DOHH2 (cell line): Measurements from ENCODE around the gene SIRT5.
A peak's percentile ranks its signal among the peaks of the same experiment; 100 is the strongest.

Source experiments
- H3F3A ChIP-seq: fragments of 200-600 bp; sonication (generic), shearing (Covaris generic); 2 replicates; pipeline ENCODE4 v1.6.0; 2016; ENCODE audit warnings: antibody characterized with exemption, mild to moderate bottlenecking; ENCODE audit not compliant: control insufficient read depth, insufficient read depth
- H3K27ac ChIP-seq: fragments of 200-600 bp; sonication (generic); 2 replicates; pipeline ENCODE4 v1.5.1; 2014; ENCODE audit warnings: low read depth, mild to moderate bottlenecking, low read length, moderate library complexity
- H3K27me3 ChIP-seq: fragments of 200-600 bp; sonication (generic); 2 replicates; pipeline ENCODE4 v1.6.1; 2014; ENCODE audit warnings: mild to moderate bottlenecking, low read length, mixed read lengths; ENCODE audit not compliant: control insufficient read depth
- H3K36me3 ChIP-seq: fragments of 200-600 bp; sonication (generic); 2 replicates; pipeline ENCODE4 v1.6.1; 2014; ENCODE audit warnings: mild to moderate bottlenecking, low read length, moderate library complexity, mixed read lengths; ENCODE audit not compliant: control insufficient read depth
- H3K4me1 ChIP-seq: fragments of 200-600 bp; sonication (generic); 2 replicates; pipeline ENCODE4 v1.6.1; 2014; ENCODE audit warnings: mild to moderate bottlenecking, low read length, mixed read lengths; ENCODE audit not compliant: control insufficient read depth
- H3K4me2 ChIP-seq: fragments of 200-600 bp; sonication (generic); 2 replicates; pipeline ENCODE4 v1.6.0; 2014; ENCODE audit warnings: mild to moderate bottlenecking, low read length, moderate library complexity
- H3K4me3 ChIP-seq: fragments of 200-600 bp; sonication (generic); 2 replicates; pipeline ENCODE4 v1.5.1; 2014; ENCODE audit warnings: mild to moderate bottlenecking, low read length, mixed read lengths
- H3K79me2 ChIP-seq: fragments of 200-600 bp; sonication (generic); 2 replicates; pipeline ENCODE4 v1.6.1; 2014; ENCODE audit warnings: mild to moderate bottlenecking, low read length, mixed read lengths; ENCODE audit not compliant: control insufficient read depth
- H3K9me2 ChIP-seq: fragments of 200-600 bp; sonication (generic); replicated peaks from 2 replicates; pipeline ENCODE4 v1.6.1; 2014; ENCODE audit warnings: mild to moderate bottlenecking, low read length, mixed read lengths; ENCODE audit not compliant: control insufficient read depth
- H3K9me3 ChIP-seq: fragments of 200-600 bp; sonication (generic); 2 replicates; pipeline ENCODE4 v1.6.1; 2014; ENCODE audit warnings: antibody characterized with exemption, low read length, mixed read lengths; ENCODE audit not compliant: control insufficient read depth, insufficient read depth
- H4K20me1 ChIP-seq: fragments of 200-600 bp; sonication (generic); 2 replicates; pipeline ENCODE4 v1.6.0; 2014; ENCODE audit warnings: low read depth, mild to moderate bottlenecking, antibody characterized with exemption, low read length, moderate library complexity; ENCODE audit not compliant: control insufficient read depth, insufficient read depth
- CTCF ChIP-seq: fragments of 200-600 bp; sonication (generic); IDR thresholded peaks from one replicate; pipeline ENCODE4 v1.5.1; 2014; ENCODE audit warnings: antibody characterized with exemption, mild to moderate bottlenecking, low read depth, low read length; ENCODE audit not compliant: poor library complexity, severe bottlenecking
- EZH2phosphoT487 ChIP-seq: fragments of 200-600 bp; sonication (generic); IDR thresholded peaks from 2 replicates; pipeline ENCODE4 v1.6.1; 2017; ENCODE audit warnings: borderline replicate concordance, mild to moderate bottlenecking, antibody characterized with exemption, low read length, moderate library complexity, mixed read lengths

SIRT5 gene

GRCh38 chr6:13539572-13539971 is 34.8 kb upstream of the SIRT5 start:
- TF ChIP-seq EZH2phosphoT487 (no peak), CTCF (no peak)
- no peaks in the 10 kb centered on the region for H3F3A ChIP-seq
- H3K4me2 ChIP-seq: peak overlapping the region; percentile 38
- H3K9me2 ChIP-seq: no peaks in the 10 kb centered on the region
- no peaks in the 10 kb centered on the region for H3K27me3 ChIP-seq
- no peaks in the 10 kb centered on the region for H3K9me3 ChIP-seq
- H3K27ac ChIP-seq: no peak overlapping the region
- H3K79me2 ChIP-seq: no peaks in the 10 kb centered on the region
- H4K20me1 ChIP-seq: no peaks in the 10 kb centered on the region
- 0 out of 2 replicates have a peak overlapping the region, but pooled peaks have one; percentile 2 for H3K4me3 ChIP-seq
- no peaks in the 10 kb centered on the region for H3K36me3 ChIP-seq
- peaks cover 31% of the 10 kb centered on the region for H3K4me1 ChIP-seq

- H3K36me3 ChIP-seq: no peaks in the 10 kb centered on the region
- no peaks in the 10 kb centered on the region for H3K9me3 ChIP-seq
Observed at GRCh38 chr6:13541496-13541895, 32.9 kb upstream of the SIRT5 start.

GRCh38 chr6:13544454-13545186 is 29.8 kb upstream of the SIRT5 start:
- no peaks in the 10 kb centered on the region for H4K20me1 ChIP-seq
- TF ChIP-seq CTCF (no peak), EZH2phosphoT487 (no peak)
- no peaks in the 10 kb centered on the region for H3K27me3 ChIP-seq
- peaks cover 18% of the 10 kb centered on the region for H3K4me1 ChIP-seq
- H3K79me2 ChIP-seq: no peaks in the 10 kb centered on the region
- no peaks in the 10 kb centered on the region for H3K9me2 ChIP-seq
- no peak overlapping the region for H3K27ac ChIP-seq
- H3K9me3 ChIP-seq: no peaks in the 10 kb centered on the region
- no peak overlapping the region for H3K4me3 ChIP-seq
- H3K4me2 ChIP-seq: no peak overlapping the region
- H3K36me3 ChIP-seq: no peaks in the 10 kb centered on the region
- H3F3A ChIP-seq: no peaks in the 10 kb centered on the region

More at GRCh38 chr6:13541496-13541895, 32.9 kb upstream of the SIRT5 start:
- H3K27ac ChIP-seq: no peak overlapping the region
- H3K79me2 ChIP-seq: no peaks in the 10 kb centered on the region
- H3K4me3 ChIP-seq: no peak overlapping the region
- H3K4me1 ChIP-seq: peaks cover 31% of the 10 kb centered on the region
- no peaks in the 10 kb centered on the region for H3K27me3 ChIP-seq
- H3K4me2 ChIP-seq: no peak overlapping the region
- no peaks in the 10 kb centered on the region for H3F3A ChIP-seq
- TF ChIP-seq CTCF: no peak
- TF ChIP-seq EZH2phosphoT487: no peak
- H3K9me2 ChIP-seq: no peaks in the 10 kb centered on the region
- no peaks in the 10 kb centered on the region for H4K20me1 ChIP-seq
